Duodenal mucosa (tissue), 2 donors: ENCODE measurements around the gene MOB3C.
"Not testable (repeated sequence)": the region's sequence is repeated elsewhere in the genome, so short reads cannot be mapped to it uniquely, and the experiment has no call there.

ENCODE experiments used
- H3K27ac ChIP-seq: one replicate; pipeline ENCODE4 v1.7.0; 2013; ENCODE audit warnings: low read depth, low read length
- H3K27me3 ChIP-seq, 2 donors: one replicate each; pipeline ENCODE4 v1.7.0; 2013; ENCODE audit warnings: low read length in 2 of 2, control low read depth in 1 of 2; ENCODE audit not compliant: insufficient read depth in 2 of 2, control insufficient read depth in 1 of 2
- H3K36me3 ChIP-seq, 2 donors: one replicate each; pipeline ENCODE4 v1.7.0; 2013; ENCODE audit warnings: low read length in 2 of 2, control low read depth in 1 of 2; ENCODE audit not compliant: insufficient read depth in 2 of 2, control insufficient read depth in 1 of 2
- H3K4me1 ChIP-seq, 2 donors: one replicate each; pipeline ENCODE4 v1.7.0; 2013; ENCODE audit warnings: low read length in 2 of 2, control low read depth in 1 of 2; ENCODE audit not compliant: insufficient read depth in 2 of 2, control insufficient read depth in 1 of 2
- H3K4me3 ChIP-seq, 2 donors: one replicate each; pipeline ENCODE4 v1.7.0; 2013; ENCODE audit warnings: low read length in 2 of 2, low read depth in 1 of 2
- H3K9ac ChIP-seq, 2 donors: one replicate each; pipeline ENCODE4 v1.7.0; 2013; ENCODE audit warnings: low read length in 2 of 2, low read depth in 1 of 2
- H3K9me3 ChIP-seq, 2 donors: one replicate each; pipeline ENCODE4 v1.7.0; 2013; ENCODE audit warnings: low read length in 2 of 2, control low read depth in 1 of 2; ENCODE audit not compliant: control insufficient read depth in 1 of 2

The MOB3C gene

DNA sequence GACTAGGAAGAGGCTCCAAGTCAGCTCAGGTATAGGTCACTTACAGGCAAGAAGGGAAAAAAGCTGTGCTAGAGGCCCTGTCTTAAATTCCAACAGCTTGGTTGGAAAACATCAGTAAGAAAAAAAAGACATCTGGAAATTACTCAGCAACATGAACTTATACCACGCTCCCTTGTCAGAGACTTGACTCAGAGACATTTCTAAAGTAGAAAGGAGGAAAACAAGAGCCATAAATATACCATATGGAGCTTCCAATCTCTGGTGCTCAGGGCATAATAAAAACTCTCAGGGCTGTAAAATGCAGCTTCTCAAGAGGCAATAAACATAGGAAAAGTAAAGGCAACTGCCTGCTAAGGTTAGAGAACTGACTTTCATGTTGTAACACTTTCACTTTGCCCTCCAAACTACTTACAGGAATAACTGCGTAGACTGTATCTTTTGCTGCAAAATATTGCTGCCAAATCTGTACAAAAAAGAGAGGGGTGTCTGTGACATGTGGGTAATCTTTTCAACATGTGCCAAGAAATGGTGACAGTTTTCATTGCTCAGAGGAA is 36.9 kb upstream of the MOB3C start:
- Histone ChIP-seq H3K9ac (no peak overlapping the region), H3K27me3 (no peaks in the 10 kb centered on the region), H3K4me3 (peak overlapping the region in 1 of 2 donors; percentile 13), H3K36me3 (peaks cover 17 to 55% of the 10 kb centered on the region in 2 donors), H3K9me3 (peaks cover 4 to 5% of the 10 kb centered on the region in 2 donors), H3K27ac (no peak overlapping the region), H3K4me1 (peaks cover 8 to 9% of the 10 kb centered on the region in 2 donors)

DNA sequence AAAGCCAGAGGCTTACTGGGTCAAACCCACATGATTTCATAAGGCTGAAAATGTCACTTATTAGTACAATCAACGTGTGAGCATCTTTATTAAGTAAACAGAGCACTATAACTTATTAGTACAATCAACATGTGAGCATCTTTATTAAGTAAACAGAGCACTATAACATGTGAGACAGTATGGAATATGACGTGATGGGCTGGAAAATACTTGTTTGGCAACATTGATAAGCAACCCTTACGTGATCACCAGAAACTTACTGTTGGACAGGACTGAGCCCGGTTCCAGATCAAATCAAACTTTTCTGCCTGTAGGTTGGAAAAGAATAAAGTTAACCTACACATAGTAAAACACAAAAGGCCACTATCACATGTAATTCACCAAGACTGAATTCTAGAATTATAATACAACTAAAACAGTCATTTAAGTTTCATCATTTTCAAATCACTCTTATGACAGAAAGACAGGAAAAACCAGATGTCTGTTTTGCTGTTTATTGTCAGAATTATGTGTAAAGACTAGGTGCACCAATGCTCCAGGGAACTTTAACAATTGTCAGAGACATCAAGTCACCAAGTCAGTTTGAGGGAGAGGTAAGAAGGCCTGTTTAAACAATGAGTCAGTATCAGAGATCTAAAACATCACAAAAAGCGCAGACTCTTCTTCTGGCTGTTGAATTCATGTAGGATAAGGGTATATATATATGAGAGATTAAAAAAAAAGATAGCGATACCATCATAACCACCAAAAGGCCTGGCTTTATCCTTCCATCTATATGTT is 35.9 kb upstream of the MOB3C start:
- H3K27ac ChIP-seq: no peak overlapping the region
- H3K9ac ChIP-seq: no peak overlapping the region
- peaks cover 18 to 46% of the 10 kb centered on the region in 2 donors for H3K36me3 ChIP-seq

DNA sequence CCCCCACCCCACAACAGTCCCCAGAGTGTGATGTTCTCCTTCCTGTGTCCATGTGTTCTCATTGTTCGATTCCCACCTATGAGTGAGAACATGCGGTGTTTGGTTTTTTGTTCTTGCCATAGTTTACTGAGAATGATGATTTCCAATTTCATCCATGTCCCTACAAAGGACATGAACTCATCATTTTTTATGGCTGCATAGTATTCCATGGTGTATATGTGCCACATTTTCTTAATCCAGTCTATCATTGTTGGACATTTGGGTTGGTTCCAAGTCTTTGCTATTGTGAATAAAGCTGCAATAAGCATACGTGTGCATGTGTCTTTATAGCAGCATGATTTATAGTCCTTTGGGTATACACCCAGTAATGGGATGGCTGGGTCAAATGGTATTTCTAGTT is 34.5 kb upstream of the MOB3C start:
- not testable (repeated sequence) for H3K9me3 ChIP-seq

More for the DNA sequence above, 35.9 kb upstream of the MOB3C start:
- peaks cover 4 to 5% of the 10 kb centered on the region in 2 donors for H3K9me3 ChIP-seq
- H3K27me3 ChIP-seq: no peaks in the 10 kb centered on the region
- peaks cover 8 to 9% of the 10 kb centered on the region in 2 donors for H3K4me1 ChIP-seq
- no peak overlapping the region for H3K4me3 ChIP-seq

DNA sequence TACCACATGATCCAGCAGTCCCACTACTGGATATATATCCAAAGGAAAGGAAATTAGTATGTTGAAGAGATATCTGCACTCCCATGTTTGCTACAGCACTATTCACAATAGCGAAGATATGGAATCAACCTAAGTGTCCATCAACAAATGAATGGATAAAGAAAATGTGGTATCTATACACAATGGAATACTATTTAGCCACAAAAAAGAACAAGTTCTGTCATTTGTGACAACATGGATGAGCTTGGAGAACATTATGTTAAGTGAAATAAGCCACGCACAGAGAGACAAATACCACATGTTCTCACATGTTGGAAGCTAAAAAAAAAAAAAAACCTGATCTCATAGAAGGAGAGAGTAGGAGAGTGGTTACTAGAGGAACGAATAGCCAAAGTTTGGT is 33.9 kb upstream of the MOB3C start:
- Histone ChIP-seq H3K36me3 (peaks cover 16 to 42% of the 10 kb centered on the region in 2 donors), H3K4me3 (no peak overlapping the region), H3K27me3 (no peaks in the 10 kb centered on the region), H3K27ac (no peak overlapping the region), H3K9ac (no peak overlapping the region), H3K4me1 (peaks cover 8 to 9% of the 10 kb centered on the region in 2 donors), H3K9me3 (peaks cover 4 to 5% of the 10 kb centered on the region in 2 donors)

More for the DNA sequence above, 34.5 kb upstream of the MOB3C start:
- H3K4me1 ChIP-seq, H3K4me3 ChIP-seq, H3K27me3 ChIP-seq, H3K27ac ChIP-seq, H3K9ac ChIP-seq: not testable (repeated sequence)
- peaks cover 20 to 47% of the 10 kb centered on the region in 2 donors for H3K36me3 ChIP-seq

DNA sequence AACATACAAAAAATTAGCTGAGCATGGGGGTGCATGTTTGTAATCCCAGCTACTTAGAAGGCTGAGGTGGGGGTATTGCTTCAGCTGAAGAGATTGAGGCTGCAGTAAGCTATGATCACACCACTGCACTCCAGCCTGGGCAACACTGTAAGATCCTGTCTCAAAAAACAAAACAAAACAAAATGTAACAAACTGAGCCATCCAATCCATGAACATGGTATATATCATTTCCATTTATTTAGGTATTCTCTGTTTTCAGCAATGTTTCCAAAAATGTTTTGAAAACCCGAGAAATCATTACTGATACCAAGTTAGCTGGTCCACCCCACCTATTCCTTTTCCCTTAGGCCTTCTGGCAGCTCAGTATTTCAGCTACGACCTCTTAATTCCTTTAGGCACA is 33.2 kb upstream of the MOB3C start:
- no peak overlapping the region for H3K4me3 ChIP-seq
- no peaks in the 10 kb centered on the region for H3K27me3 ChIP-seq
- H3K27ac ChIP-seq: no peak overlapping the region
- H3K4me1 ChIP-seq: peaks cover 8 to 9% of the 10 kb centered on the region in 2 donors
- H3K36me3 ChIP-seq: peaks cover 16 to 39% of the 10 kb centered on the region in 2 donors
- H3K9ac ChIP-seq: no peak overlapping the region
- peaks cover 4 to 5% of the 10 kb centered on the region in 2 donors for H3K9me3 ChIP-seq

DNA sequence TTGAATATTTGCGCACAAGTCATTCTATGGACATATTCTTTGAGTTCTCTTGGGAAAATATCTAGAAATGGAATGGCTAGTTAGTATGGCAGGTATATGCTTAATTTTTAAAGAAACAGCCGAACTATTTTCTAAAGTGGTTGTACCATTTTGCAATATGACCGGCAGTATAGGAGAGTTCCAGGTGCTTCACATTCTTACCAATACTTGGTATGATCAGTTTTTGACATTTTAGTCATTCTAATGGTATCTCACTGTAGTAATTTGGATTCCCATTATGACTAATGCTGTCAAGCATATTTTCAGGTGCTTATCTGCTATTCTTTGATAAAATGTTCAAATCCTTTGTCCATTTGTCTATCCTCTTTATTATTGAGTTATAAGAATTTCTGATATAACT is 31.0 kb upstream of the MOB3C start:
- Histone ChIP-seq H3K27ac (no peak overlapping the region), H3K4me1 (no peaks in the 10 kb centered on the region), H3K9ac (no peak overlapping the region), H3K36me3 (peaks cover 16 to 39% of the 10 kb centered on the region in 2 donors), H3K4me3 (no peak overlapping the region), H3K27me3 (no peaks in the 10 kb centered on the region), H3K9me3 (peaks cover 4 to 5% of the 10 kb centered on the region in 2 donors)

DNA sequence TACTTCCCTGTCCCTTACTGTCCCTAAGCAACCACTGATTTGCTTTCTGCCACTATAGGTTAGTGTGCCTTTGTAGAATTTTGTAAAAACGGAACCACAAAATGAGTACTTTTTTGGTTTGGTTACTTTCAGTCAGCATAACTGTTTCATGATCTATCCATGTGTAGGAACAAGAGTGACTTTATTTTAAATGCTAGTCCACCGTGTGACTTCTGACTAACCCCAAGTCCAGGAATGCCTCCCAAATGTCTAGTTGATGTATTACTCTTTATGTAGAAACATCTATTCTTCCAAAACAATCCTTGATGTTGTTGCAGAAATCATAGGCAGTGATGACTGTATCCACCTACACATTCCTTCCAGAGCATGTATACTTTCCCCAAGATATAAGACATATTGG is 30.2 kb upstream of the MOB3C start:
- Histone ChIP-seq H3K36me3 (peaks cover 16 to 40% of the 10 kb centered on the region in 2 donors), H3K27ac (no peak overlapping the region), H3K4me1 (no peaks in the 10 kb centered on the region)

DNA sequence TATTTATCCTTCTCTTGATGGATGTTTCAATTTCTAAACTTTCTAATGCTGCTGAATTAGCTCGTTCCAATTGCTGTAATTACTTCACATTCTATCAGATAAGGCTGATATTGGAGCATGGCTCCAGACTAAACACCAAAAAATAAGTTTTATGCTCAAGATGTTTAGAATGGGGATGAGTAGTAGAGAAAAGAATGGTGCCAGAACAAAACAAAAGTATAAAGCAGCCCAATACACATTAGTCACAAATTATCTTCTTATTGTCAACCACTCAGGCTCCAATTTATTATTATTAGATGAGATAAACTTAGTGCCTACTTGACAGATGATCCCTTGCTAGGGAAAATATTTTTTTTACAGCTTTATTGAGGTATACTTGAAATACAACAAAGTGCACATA is 29.7 kb upstream of the MOB3C start:
- Histone ChIP-seq H3K27me3 (no peaks in the 10 kb centered on the region), H3K27ac (no peak overlapping the region), H3K9me3 (peaks cover 4 to 5% of the 10 kb centered on the region in 2 donors), H3K9ac (no peak overlapping the region), H3K4me1 (no peaks in the 10 kb centered on the region), H3K36me3 (peaks cover 16 to 40% of the 10 kb centered on the region in 2 donors), H3K4me3 (no peak overlapping the region)

More for the DNA sequence above, 30.2 kb upstream of the MOB3C start:
- Histone ChIP-seq H3K4me3 (no peak overlapping the region), H3K9ac (no peak overlapping the region), H3K27me3 (no peaks in the 10 kb centered on the region), H3K9me3 (peaks cover 4 to 5% of the 10 kb centered on the region in 2 donors)

DNA sequence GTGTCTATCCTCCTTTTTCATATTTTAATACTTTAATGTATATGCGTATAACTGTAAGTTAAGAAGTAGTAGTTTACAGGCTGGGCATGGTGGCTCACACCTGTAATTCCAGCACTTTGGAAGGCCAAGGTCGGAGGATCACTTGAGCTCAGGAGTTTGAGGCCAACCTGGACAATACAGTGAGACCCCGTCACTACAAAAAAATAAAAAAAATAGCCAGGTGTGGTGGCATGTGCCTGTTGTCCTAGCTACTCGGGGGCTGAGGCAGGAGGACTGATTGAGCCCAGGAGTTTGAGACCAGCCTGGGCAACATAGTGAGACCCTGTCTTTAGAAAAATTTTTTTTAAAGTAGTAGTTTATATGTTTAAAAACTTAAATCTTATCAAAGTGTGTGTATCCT is 29.2 kb upstream of the MOB3C start:
- H3K27me3 ChIP-seq: no peaks in the 10 kb centered on the region
- H3K27ac ChIP-seq: no peak overlapping the region
- H3K9me3 ChIP-seq: peaks cover 4 to 5% of the 10 kb centered on the region in 2 donors
- H3K36me3 ChIP-seq: peaks cover 16 to 40% of the 10 kb centered on the region in 2 donors
- H3K4me3 ChIP-seq: no peak overlapping the region
- H3K9ac ChIP-seq: no peak overlapping the region
- no peaks in the 10 kb centered on the region for H3K4me1 ChIP-seq

DNA sequence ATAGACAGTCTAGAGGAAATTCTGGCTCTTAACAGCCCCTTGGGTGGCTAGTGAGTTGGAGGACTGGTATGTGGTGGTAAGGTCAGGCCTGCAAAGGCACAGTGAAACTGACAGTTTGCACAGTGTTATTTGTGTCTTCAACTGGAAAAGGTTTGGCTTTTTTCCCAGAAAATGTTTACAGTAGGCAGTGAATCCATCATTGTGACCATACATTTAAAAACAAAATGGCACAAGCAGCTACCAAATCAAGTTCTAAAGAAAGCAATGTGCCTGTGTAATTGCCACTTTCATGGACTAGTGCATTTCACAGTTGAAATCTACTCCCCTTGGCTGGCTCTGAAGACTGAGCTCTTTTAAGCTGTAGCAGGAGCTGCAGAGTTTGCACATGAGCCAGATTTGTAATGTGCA is 26.8 kb upstream of the MOB3C start:
- no peak overlapping the region for H3K27ac ChIP-seq
- H3K27me3 ChIP-seq: no peaks in the 10 kb centered on the region
- H3K36me3 ChIP-seq: peaks cover 7 to 25% of the 10 kb centered on the region in 2 donors
- H3K4me1 ChIP-seq: peaks cover 0 to 8% of the 10 kb centered on the region in 2 donors
- H3K9me3 ChIP-seq: no peaks in the 10 kb centered on the region
- H3K9ac ChIP-seq: no peak overlapping the region
- H3K4me3 ChIP-seq: no peak overlapping the region
